UCSD-AML1 (cell line): ENCODE measurements around the gene MDM2.

Experiments used
- DNase-seq: peaks from one replicate; lab custom pipeline; 2025; ENCODE audit not compliant: unreplicated experiment; lab: John Stamatoyannopoulos, UW

Gene MDM2

GRCh38 chr12:68807576-68808387 is at the start of gene MDM2:
Gene MDM2, plus strand, starts transcription at chr12:68808177. Its CDS starts 301 bp downstream, at chr12:68808478.
- peak; percentile 95 for DNase-seq

- DNase-seq: no peak
Measured at GRCh38 chr12:68759852-68760251, 48.1 kb upstream of the MDM2 start.

GRCh38 chr12:68760806-68761441 is 47.1 kb upstream of the MDM2 start:
- no peak for DNase-seq

- no peak for DNase-seq
Measured at GRCh38 chr12:68761442-68761812, 46.5 kb upstream of the MDM2 start.

- no peak for DNase-seq
Measured at GRCh38 chr12:68761901-68762630, 45.9 kb upstream of the MDM2 start.

- no peak for DNase-seq
Measured at GRCh38 chr12:68762691-68763090, 45.3 kb upstream of the MDM2 start.

- DNase-seq: no peak
Measured at GRCh38 chr12:68765696-68766095, 42.3 kb upstream of the MDM2 start.

- no peak for DNase-seq
Measured at GRCh38 chr12:68766646-68767045, 41.3 kb upstream of the MDM2 start.

- no peak for DNase-seq
Measured at GRCh38 chr12:68767191-68767590, 40.8 kb upstream of the MDM2 start.

GRCh38 chr12:68768431-68768939 is 39.5 kb upstream of the MDM2 start:
- no peak for DNase-seq

GRCh38 chr12:68769941-68770340 is 38.0 kb upstream of the MDM2 start:
- no peak for DNase-seq

GRCh38 chr12:68771223-68771925 is 36.6 kb upstream of the MDM2 start:
- no peak for DNase-seq

- no peak for DNase-seq
Measured at GRCh38 chr12:68772714-68773113, 35.3 kb upstream of the MDM2 start.

GRCh38 chr12:68773582-68773981 is 34.4 kb upstream of the MDM2 start:
- DNase-seq: no peak

GRCh38 chr12:68775121-68775630 is 32.8 kb upstream of the MDM2 start:
- DNase-seq: no peak

GRCh38 chr12:68776976-68777610 is 30.9 kb upstream of the MDM2 start:
- DNase-seq: no peak

- DNase-seq: no peak
Measured at GRCh38 chr12:68779280-68779679, 28.7 kb upstream of the MDM2 start.

GRCh38 chr12:68780731-68781130 is 27.2 kb upstream of the MDM2 start:
- DNase-seq: no peak

- DNase-seq: no peak
Measured at GRCh38 chr12:68781728-68782127, 26.2 kb upstream of the MDM2 start.

- no peak for DNase-seq
Measured at GRCh38 chr12:68784015-68784414, 24.0 kb upstream of the MDM2 start.
